Fibroblast of lung (primary cell): Measurements from ENCODE around the gene TMEM184A. TPM values are rescaled to one million over a fixed set of nuclear protein-coding genes. Genes with fewer than 3 reads are reported as not detected.

Experiments used
- DNase-seq, 2 donors: peaks; one replicate each; pipeline versions ENCODE4 v3.0.0 to v3.0.0-alpha.2; 2010; ENCODE audit warnings: low read depth in 2 of 2
- H2AFZ ChIP-seq: 2 replicates; pipeline ENCODE4 v1.5.1; 2012; ENCODE audit warnings: low read length, control low read depth, inconsistent platforms
- H3K27ac ChIP-seq: 2 replicates; pipeline ENCODE4 v1.5.1; 2011; ENCODE audit warnings: low read length, control low read depth; ENCODE audit not compliant: insufficient read depth
- H3K27me3 ChIP-seq: 2 replicates; pipeline ENCODE4 v1.5.1; 2011; ENCODE audit warnings: mild to moderate bottlenecking, low read length; ENCODE audit not compliant: control insufficient read depth, insufficient read depth
- H3K36me3 ChIP-seq: 2 replicates; pipeline ENCODE4 v1.5.1; 2011; ENCODE audit warnings: low read length; ENCODE audit not compliant: control insufficient read depth, insufficient read depth
- H3K4me1 ChIP-seq: 2 replicates; pipeline ENCODE4 v1.5.1; 2011; ENCODE audit warnings: low read length; ENCODE audit not compliant: control insufficient read depth, insufficient read depth; ENCODE audit errors: extremely low read depth
- H3K4me2 ChIP-seq: 2 replicates; pipeline ENCODE4 v1.5.1; 2011; ENCODE audit warnings: low read length, control low read depth; ENCODE audit not compliant: insufficient read depth; ENCODE audit errors: extremely low read depth
- H3K4me3 ChIP-seq, 4 experiments: fragments of 200-600 bp in 1 of 4; sonication (generic) in 1 of 4; replicated peaks in 1 of 4; 2 replicates each; pipeline ENCODE4 v1.5.1; 2011 to 2016; ENCODE audit warnings: low read length in 4 of 4, low read depth in 3 of 4, mild to moderate bottlenecking in 3 of 4, control low read depth in 2 of 4, inconsistent platforms in 1 of 4, mixed read lengths in 1 of 4; ENCODE audit not compliant: insufficient read depth in 1 of 4; ENCODE audit errors: control extremely low read depth in 1 of 4
- H3K79me2 ChIP-seq: 2 replicates; pipeline ENCODE4 v1.5.1; 2012; ENCODE audit warnings: mild to moderate bottlenecking, low read length, inconsistent platforms; ENCODE audit not compliant: control insufficient read depth, insufficient read depth
- H3K9ac ChIP-seq: 2 replicates; pipeline ENCODE4 v1.5.1; 2011; ENCODE audit warnings: mild to moderate bottlenecking, low read length, control low read depth; ENCODE audit not compliant: insufficient read depth
- H3K9me3 ChIP-seq: 2 replicates; pipeline ENCODE4 v1.5.1; 2012; ENCODE audit warnings: low read depth, low read length; ENCODE audit not compliant: control insufficient read depth, insufficient read depth
- H4K20me1 ChIP-seq: 2 replicates; pipeline ENCODE4 v1.5.1; 2011; ENCODE audit warnings: low read length; ENCODE audit not compliant: control insufficient read depth, insufficient read depth; ENCODE audit errors: extremely low read depth
- EZH2 ChIP-seq: IDR thresholded peaks from 2 replicates; pipeline ENCODE4 v1.5.1; 2012; ENCODE audit warnings: low read length, control low read depth, mild to moderate bottlenecking; ENCODE audit errors: missing control alignments
- polyA plus RNA-seq, 2 donors: library from polyadenylated mRNA; depleted of rRNA in 1 of 2; stranded (reverse) in 1 of 2; unstranded in 1 of 2; fragments of >200 nt; gene quantifications; 2 replicates each; pipeline ENCODE4 v1.2.1, GENCODE V29; 2011 to 2012; ENCODE audit warnings: missing spikeins in 1 of 2
- total RNA-seq: library from RNA; depleted of rRNA; stranded (reverse); fragments of >200 nt; gene quantifications from 2 replicates; pipeline ENCODE4 v1.2.1, GENCODE V29; 2014
- TF ChIP-seq, protein P1 (sequence below), 2 donors: IDR thresholded peaks in 1 of 2; conservative IDR thresholded peaks in 1 of 2; 1 replicate in 1 of 2; 2 replicates in 1 of 2; pipeline ENCODE4 v1.5.1; 2011 to 2012; ENCODE audit warnings: low read length in 2 of 2, control low read depth in 1 of 2, inconsistent platforms in 1 of 2, low read depth in 1 of 2, mild to moderate bottlenecking in 1 of 2

Gene TMEM184A
- total and polyA plus RNA-seq, 2 donors (not counting 1 experiment from before 2014, with no cell fraction given): under 0.01 to 0.05 TPM

DNA sequence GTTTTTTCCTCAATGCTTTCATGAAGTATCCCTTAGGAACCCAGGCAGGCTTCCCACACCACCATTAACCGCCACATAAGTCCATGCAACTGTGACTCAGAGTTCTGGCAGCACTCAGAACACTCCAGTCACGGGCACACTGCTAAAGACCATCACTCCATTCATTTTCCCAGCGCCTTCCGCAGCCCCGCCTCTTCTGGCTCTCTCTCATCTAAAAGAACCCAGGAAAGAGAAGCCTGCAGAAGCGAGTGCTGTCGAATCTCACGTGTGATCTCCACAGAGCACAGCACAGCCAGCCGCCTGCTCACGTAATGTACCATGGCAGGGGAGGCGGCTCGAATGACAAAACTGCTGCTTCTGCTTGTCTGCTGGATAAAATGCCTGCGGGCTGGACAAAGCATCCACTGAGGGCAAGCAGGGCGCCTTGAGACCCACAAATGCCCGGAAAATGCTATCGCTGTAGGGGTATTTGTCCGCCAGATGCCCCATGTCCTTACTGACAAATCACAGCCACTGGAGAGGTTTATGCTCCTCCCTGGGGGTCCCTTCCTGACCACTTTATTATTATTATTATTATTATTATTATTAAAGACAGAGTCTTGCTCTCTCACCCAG, 12.0 kb upstream of the TMEM184A start:
- Histone ChIP-seq H3K27me3 (no peaks in the 10 kb centered on the region), H3K4me2 (peak overlapping the region; percentile 62), H3K36me3 (peaks cover 6% of the 10 kb centered on the region), H2AFZ (no peak overlapping the region), H3K4me1 (peaks cover 14% of the 10 kb centered on the region), H3K79me2 (peaks cover 5% of the 10 kb centered on the region), H3K9me3 (no peaks in the 10 kb centered on the region), H3K9ac (peak overlapping the region; percentile 37), H3K4me3 (peak overlapping the region; percentile 5 to 29 (median 17)), H3K27ac (peak overlapping the region; percentile 95), H4K20me1 (no peaks in the 10 kb centered on the region)
- TF ChIP-seq, protein P1, sequence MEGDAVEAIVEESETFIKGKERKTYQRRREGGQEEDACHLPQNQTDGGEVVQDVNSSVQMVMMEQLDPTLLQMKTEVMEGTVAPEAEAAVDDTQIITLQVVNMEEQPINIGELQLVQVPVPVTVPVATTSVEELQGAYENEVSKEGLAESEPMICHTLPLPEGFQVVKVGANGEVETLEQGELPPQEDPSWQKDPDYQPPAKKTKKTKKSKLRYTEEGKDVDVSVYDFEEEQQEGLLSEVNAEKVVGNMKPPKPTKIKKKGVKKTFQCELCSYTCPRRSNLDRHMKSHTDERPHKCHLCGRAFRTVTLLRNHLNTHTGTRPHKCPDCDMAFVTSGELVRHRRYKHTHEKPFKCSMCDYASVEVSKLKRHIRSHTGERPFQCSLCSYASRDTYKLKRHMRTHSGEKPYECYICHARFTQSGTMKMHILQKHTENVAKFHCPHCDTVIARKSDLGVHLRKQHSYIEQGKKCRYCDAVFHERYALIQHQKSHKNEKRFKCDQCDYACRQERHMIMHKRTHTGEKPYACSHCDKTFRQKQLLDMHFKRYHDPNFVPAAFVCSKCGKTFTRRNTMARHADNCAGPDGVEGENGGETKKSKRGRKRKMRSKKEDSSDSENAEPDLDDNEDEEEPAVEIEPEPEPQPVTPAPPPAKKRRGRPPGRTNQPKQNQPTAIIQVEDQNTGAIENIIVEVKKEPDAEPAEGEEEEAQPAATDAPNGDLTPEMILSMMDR (conservative IDR thresholded peaks at IDR 0.05 in 1 of 2, IDR thresholded peaks at IDR 0.05 in 1 of 2; ENCODE audit: low read depth in 1 of 2, low read length in 2 of 2): no peak
- no peak for TF ChIP-seq EZH2
- DNase-seq: peak; percentile 95 to 98

DNA sequence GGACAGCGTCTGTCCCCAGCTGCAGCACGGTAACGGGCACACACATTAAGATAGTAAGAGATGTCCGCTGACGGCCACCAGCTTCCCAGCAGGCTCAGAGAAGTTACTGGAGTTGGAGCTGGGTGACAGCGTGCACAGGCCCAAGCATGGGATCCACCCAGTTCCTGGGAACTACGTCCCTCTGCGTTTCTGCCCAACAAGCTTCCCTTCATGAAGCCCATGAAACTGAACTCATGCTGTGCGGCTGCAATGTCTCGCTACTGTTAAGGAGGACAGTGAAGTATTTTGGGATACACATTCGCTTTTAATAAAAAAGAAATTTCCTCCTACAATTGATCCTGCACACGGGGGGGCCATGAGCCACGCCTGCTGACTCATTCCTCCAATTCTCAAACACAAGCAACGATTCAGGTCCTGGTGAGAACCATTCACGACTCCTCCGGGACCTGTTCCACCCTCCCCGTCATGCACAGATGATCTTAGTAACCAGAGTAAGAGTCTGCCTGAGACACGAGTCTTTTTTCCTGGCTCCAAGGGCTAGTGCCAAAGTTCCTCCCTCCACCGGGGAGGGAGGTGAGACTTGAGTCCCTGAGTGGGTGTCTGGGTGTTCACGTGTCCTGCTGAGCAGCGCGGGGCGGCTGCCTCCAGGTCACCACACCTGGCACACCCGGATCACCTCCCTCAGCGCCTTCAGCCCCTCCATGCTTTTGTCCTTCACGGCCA, 11.2 kb upstream of the TMEM184A start:
- Histone ChIP-seq H2AFZ (no peak overlapping the region), H3K27ac (peak overlapping the region; percentile 95), H3K36me3 (peaks cover 6% of the 10 kb centered on the region), H4K20me1 (no peaks in the 10 kb centered on the region), H3K4me1 (peaks cover 14% of the 10 kb centered on the region), H3K27me3 (no peaks in the 10 kb centered on the region), H3K4me2 (peak overlapping the region; percentile 62), H3K9me3 (no peaks in the 10 kb centered on the region), H3K4me3 (peak overlapping the region in 3 of 4 experiments; percentile 5 to 29 (median 27)), H3K9ac (peak overlapping the region; percentile 37), H3K79me2 (peaks cover 5% of the 10 kb centered on the region)
- DNase-seq: peak; percentile 72 to 85
- TF ChIP-seq, protein P1 (conservative IDR thresholded peaks at IDR 0.05 in 1 of 2, IDR thresholded peaks at IDR 0.05 in 1 of 2; ENCODE audit: low read depth in 1 of 2, low read length in 2 of 2): no peak
- no peak for TF ChIP-seq EZH2

DNA sequence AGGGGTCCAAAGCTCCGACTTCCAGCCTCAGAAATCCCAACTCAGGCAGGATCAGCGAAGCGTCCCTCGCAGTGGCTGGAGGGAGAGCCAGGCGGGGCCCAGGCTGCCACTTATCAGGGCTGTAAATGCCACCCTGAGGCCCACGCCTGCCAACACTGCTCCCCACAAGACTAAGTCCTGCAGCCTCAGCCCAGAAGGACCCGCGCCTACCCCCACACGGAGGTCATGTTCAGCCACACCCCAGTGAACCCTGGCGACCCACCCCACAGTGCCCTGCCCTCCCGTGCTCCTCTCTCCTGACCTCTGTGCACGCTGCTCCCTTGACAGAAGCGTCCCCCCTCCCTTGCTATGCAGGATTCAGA, 10.7 kb upstream of the TMEM184A start:
- peaks cover 14% of the 10 kb centered on the region for H3K4me1 ChIP-seq
- H3K9ac ChIP-seq: no peak overlapping the region
- H3K27ac ChIP-seq: peak overlapping the region; percentile 95
- no peak overlapping the region for H3K4me2 ChIP-seq
- no peaks in the 10 kb centered on the region for H4K20me1 ChIP-seq
- no peak overlapping the region for H3K4me3 ChIP-seq
- H2AFZ ChIP-seq: no peak overlapping the region
- no peak for DNase-seq
- peaks cover 5% of the 10 kb centered on the region for H3K79me2 ChIP-seq
- H3K27me3 ChIP-seq: no peaks in the 10 kb centered on the region
- H3K36me3 ChIP-seq: peaks cover 6% of the 10 kb centered on the region
- no peaks in the 10 kb centered on the region for H3K9me3 ChIP-seq
- TF ChIP-seq EZH2: no peak
- TF ChIP-seq, protein P1 (conservative IDR thresholded peaks at IDR 0.05 in 1 of 2, IDR thresholded peaks at IDR 0.05 in 1 of 2; ENCODE audit: low read depth in 1 of 2, low read length in 2 of 2): no peak
